SIG-M5 (cell line): ENCODE results near the gene TIGD2.

ENCODE experiments used
- DNase-seq: peaks from one replicate; lab custom pipeline; 2025; lab: John Stamatoyannopoulos, UW

Gene TIGD2

GRCh38 chr4:89162987-89163386, 51.7 kb downstream of the TIGD2 start:
- no peak for DNase-seq

GRCh38 chr4:89164400-89164799, 53.1 kb downstream of the TIGD2 start:
- DNase-seq = no peak
